GM12891 (cell line): ENCODE data around the gene DENND1A.

Experiments
- PAX5 ChIP-seq: IDR thresholded peaks from 2 replicates; pipeline ENCODE4 v1.6.1; 2011; ENCODE audit warnings: low read length, moderate library complexity, mild to moderate bottlenecking; ENCODE audit not compliant: insufficient read depth, severe bottlenecking
- POLR2A ChIP-seq: IDR thresholded peaks from 2 replicates; pipeline ENCODE4 v1.6.1; 2011; ENCODE audit warnings: low read depth, low read length, control low read depth
- POLR2AphosphoS5 ChIP-seq: IDR thresholded peaks from 2 replicates; pipeline ENCODE4 v1.6.1; 2011; ENCODE audit warnings: low read depth, low read length, control low read depth
- TAF1 ChIP-seq: IDR thresholded peaks from 2 replicates; pipeline ENCODE4 v1.6.1; 2011; ENCODE audit warnings: low read depth, low read length, control low read depth

DNA sequence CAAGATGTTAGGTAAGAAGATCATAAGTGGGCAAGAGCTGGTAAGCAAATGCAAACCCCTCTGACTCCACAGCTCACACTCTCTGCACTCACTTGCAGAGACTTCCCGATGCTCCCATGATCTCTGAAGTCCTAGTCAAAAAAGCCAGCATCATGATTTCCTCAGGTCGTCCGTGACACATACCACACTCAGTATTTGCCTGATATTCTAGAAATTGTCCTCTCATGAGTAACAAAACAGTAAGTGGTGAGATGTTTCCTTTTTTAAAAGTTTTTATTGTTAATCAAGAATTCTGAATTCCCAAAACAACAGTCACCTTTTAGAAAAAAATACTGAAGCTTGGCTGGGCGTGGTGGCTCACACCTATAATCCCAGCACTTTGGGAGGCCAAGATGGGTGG is 194.6 kb downstream of the DENND1A start:
- TF ChIP-seq TAF1 (no peak), POLR2A (no peak), POLR2AphosphoS5 (no peak), PAX5 (no peak)
